Activated CD8-positive, alpha-beta memory T cell treated with anti-CD3 and anti-CD28 coated beads, Interleukin-2, amount 50 U/mL, for 24 hours (primary cell): Measurements from ENCODE around the gene SSR3.

Experiments
- DNase-seq: peaks from one replicate; pipeline ENCODE4 v3.0.0-alpha.2; 2020; ENCODE audit errors: extremely low read depth

SSR3 gene

GRCh38 chr3:156536524-156537316 lies 18.2 kb downstream of the SSR3 start:
- DNase-seq, result no peak

GRCh38 chr3:156535798-156536197 lies 19.1 kb downstream of the SSR3 start:
- DNase-seq, result no peak

DNA sequence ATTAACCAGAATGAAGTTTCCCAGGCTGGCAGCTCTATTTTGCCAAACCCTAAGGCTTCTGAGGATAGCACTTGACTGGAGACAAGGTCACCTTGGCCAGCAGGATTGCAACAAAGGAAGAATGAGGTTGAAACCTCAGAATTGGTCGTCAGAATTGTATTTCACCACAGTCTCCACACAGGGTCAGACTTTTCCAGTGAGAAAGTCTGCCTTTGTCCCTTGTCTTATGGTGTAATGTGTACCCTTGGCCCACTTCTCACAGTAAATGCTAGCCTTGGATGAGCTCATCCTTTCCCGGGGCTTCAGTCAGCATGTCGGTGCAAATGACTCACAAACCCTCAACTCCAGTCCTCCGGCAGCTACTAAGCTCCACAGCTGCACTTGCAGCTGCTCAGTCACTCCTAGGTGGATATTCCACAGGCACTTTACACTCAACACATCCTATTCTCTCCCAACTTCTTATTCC lies 19.7 kb downstream of the SSR3 start:
- no peak for DNase-seq

DNA sequence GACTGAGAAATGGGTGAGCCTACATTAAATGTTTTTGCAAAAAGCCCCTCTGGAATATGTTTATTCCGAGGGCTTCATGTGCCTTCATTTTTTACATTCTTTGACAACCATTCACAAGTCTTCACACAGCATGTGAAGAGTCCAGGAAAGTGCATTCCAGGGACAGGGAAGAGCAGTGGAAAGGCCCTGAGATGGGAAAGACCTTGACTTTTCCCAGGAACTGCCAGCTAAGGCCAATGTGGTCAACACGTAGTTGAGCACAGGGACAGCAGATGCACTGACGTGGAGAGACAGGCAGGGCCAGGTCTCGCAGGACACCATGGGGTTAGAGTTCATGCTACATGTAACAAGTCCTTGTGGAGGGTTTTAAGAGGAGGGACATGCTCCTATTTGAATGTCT lies 21.7 kb downstream of the SSR3 start:
- no peak for DNase-seq

DNA sequence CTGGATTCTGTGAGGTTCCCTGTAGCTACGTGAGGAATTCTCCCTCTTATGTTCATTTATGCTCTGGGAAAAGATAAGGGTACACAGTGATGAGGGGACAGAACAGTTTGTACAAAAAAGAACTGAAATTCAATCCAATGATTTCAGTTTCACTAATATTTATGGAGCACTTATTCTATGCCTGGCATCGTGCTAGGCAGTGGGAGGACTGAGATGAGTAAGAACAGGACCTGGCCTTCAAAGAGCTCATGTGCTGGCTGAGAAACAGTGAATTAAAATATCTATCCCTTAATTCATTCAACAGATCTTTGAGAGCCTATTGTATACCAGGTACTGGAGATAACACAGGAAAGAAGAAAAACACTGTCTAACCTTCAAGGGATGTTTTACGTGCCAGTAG lies 22.2 kb downstream of the SSR3 start:
- DNase-seq, result no peak

DNA sequence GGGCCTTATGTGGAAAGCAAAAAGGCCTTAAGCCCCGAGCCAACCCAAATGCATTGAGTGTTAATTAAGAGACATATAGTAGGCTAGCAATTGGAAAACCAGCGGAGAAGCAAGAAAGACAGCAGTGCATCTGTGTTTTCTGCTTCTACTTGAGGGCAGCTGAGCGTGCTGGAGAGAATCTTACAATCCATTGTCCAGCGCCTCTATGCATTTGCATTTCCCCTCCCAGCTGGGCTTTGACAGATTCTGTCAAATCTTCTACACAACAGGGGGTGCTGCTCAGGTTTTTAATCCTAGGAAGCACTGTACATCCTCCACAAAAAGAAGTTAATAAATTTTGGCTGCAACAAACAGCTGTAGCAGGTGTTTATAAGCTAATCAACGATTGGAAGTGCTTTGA lies 23.9 kb downstream of the SSR3 start:
- DNase-seq, result no peak

GRCh38 chr3:156527060-156527459 lies 27.9 kb downstream of the SSR3 start:
- no peak for DNase-seq

GRCh38 chr3:156525808-156526207 lies 29.1 kb downstream of the SSR3 start:
- no peak for DNase-seq

DNA sequence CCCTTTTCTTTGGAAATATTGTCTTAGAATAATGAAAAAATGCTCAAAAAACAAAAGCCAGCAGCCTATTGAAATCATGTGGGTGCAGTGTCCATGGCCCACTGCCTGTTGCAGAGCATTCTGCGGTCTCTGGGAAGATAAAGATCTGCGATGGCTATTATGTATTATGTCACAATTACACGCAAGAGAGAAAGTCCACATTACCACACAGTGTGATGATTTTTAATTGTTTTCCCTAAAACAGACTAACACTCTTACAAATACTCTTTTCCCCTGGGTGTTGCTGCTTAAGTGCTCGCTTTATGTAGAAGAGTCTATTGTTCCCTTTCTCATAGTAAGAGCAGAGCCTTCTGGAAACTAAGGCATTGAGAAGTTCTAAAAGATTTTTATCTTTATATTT lies 32.2 kb downstream of the SSR3 start:
- no peak for DNase-seq

DNA sequence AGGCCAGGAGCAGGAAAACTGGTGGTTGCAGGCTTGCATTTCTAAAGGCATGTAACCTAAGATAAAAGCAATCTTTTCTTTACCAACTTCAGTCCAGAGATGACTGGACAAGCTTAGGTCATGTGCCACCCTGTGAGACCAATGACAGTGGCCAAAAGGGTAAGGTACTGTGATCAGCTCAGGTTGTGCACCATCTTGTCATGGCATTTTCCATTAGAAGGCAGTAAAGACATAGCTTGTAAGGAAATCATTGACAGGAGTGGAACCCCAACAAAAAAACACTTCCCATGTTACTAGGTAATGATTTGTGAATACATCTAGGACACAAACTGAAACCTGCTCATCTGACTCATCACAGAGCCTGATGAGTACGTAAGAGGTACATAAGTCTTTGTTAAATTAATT lies 35.2 kb downstream of the SSR3 start:
- DNase-seq, result no peak

DNA sequence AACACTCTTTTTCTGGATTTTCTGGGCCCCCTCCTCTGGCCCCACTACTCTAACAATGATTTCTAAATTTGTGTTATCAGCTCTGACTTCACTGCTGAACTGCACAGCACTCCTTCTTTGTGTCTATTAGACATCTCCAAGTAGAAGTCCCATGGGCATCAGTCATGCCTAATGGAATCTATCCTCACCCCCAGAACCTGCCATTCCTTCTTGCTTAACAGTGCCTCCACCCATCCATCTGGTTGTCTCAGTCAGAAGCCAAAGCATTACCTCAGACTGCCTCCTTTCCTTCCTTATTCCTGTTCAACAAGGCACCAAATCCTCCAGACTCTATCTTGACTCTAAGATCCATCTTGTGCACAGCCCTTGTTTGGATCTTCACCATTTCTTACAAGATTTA lies 36.2 kb downstream of the SSR3 start:
- DNase-seq, result no peak

- no peak for DNase-seq
Observed at GRCh38 chr3:156516961-156517360, 38.0 kb downstream of the SSR3 start.

GRCh38 chr3:156516284-156516683 lies 38.6 kb downstream of the SSR3 start:
- DNase-seq, result no peak

DNA sequence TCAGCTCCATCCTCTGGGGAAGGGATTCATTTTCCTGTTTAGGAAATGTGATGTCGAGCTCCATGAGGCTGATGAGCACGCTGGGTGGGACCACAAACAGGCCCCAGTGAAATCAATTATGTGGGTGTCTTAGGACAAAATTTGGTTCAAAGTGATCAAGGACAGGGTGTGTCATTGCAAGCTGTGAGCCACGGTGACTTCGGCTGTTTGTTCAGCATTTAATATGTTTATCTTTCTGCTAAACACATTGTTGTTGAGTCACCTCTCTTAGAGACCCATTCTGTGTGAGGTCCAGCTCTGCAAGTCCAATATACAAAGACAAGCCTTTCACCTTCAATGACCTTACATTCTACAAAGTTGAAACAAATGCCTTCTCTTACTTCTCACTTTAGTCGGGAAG lies 41.3 kb downstream of the SSR3 start:
- no peak for DNase-seq

DNA sequence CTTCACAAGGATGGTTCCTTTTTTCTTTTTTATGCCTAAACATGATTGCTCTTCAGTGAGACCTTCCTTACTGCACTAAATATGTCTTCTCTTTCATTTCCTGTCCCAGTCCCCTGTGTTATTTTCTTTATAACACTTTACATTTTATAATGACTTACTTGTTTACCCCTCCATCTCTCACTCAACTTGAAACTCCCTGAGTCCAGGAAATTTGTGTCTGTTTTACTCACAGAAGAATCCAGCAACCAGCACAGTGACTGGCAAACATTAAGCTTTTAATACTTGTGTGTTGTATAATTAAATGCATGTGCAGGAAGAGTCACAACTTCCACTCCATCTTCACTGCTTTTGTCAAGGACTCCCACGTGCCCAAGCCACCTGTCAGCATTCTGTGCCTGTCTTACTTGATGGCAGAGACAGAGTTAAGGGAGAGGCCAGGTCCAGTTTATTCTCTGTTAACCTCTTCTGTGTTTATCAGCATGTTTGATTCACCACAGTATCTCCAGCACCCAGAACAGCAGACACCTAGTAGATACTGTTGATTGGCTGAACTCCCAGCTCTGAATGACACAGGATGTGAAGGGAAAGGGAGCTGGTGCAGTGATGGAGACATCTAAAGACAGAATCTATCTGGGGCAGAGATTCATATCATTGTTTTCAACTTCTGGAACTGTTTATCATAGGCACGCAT lies 42.8 kb downstream of the SSR3 start:
- no peak for DNase-seq

- DNase-seq, result no peak
Observed at GRCh38 chr3:156509189-156510174, 45.4 kb downstream of the SSR3 start.

DNA sequence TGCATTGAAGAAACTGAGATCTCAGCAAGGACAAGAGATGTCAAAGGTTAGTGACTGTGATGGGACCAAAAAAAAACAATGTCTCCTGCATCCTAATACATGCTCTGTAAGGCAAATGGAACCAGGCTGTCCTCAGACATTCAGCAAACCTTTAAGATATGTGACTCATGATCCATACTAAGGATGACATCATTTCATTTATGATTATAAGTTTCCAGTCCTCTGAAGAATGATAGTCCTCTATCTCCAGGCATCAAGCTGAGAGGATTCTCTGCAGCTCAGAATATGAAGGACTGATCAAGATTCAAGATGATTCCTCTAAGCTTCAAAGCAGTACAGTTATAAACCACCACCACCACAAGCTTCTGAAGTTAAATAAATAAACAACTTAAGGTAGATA lies 47.6 kb downstream of the SSR3 start:
- DNase-seq, result no peak

- no peak for DNase-seq
Observed at GRCh38 chr3:156498307-156498706, 56.6 kb downstream of the SSR3 start.

- DNase-seq, result no peak
Observed at GRCh38 chr3:156497326-156497725, 57.6 kb downstream of the SSR3 start.

DNA sequence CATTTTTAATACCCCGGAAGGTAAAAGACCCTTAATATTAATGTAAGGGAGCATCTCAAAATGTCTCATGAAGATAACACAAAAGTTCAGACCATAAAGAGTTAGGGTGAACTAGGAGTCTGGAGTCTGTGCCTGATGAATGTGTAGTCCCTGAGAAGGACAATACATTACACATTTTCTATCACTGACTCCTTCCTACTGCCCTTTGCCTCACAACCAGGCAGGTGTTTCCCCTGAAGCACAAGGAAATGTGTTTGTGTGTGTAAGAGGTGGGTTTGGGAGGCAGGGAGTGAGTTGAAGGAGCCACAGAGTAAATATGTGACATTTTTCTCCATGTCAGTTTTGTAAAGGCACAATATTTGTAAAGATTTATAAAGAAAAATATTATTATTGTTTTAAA lies 59.1 kb downstream of the SSR3 start:
- DNase-seq, result no peak

DNA sequence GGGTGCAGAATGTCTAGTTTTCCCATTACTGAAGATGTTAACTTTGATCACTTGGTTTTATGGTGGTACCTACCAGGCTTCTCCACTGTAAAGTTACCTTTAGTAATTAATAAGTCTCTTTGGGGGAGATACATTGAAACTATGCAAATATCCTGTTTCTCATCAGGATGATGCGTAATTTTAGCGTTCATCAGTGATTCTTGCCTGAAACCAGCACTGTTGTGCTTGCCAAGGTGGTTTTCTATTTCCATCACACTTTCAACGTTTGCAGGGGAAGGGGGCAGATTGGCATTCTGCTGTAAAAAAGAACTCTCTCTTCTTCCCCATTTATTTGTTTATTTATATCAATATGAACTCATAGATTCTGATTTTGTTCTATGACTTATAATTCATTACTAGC lies 61.0 kb downstream of the SSR3 start:
- DNase-seq, result no peak

GRCh38 chr3:156492801-156493261 lies 62.1 kb downstream of the SSR3 start:
- no peak for DNase-seq
